ENCODE data around the gene CFAP410. TPM values are rescaled to one million over a fixed set of nuclear protein-coding genes. Genes with fewer than 3 reads are reported as not detected.

CFAP410 gene
- total and polyA plus RNA-seq, 10 donors: 26.2 to 79.8 (median 33.0) TPM

- no peaks in the 10 kb centered on the region for H3K9me3 ChIP-seq
- H3K4me3 ChIP-seq: no peak overlapping the region
- peaks cover 0 to 11% (median 0%) of the 10 kb centered on the region in 6 donors for H3K4me1 ChIP-seq
- WGBS, 5 donors: 92 to 94% (median 93%) methylated on average over 25 to 44 of the region's 44 CpGs
- no peak for DNase-seq
- peaks cover 0 to 92% (median 69%) of the 10 kb centered on the region in 6 donors for H3K36me3 ChIP-seq
- intact Hi-C loops (cut with DNase I; ENCODE audit: low total_unique reads): no loop called here
- H3K27me3 ChIP-seq (replicated peaks in 1 of 7): no peaks in the 10 kb centered on the region
- H3K27ac ChIP-seq: no peak overlapping the region
- TF ChIP-seq POLR2AphosphoS5 (IDR thresholded peaks at IDR 0.05): peak in 2 of 3 donors; percentile 19 to 27
- TF ChIP-seq CTCF (IDR thresholded peaks at IDR 0.05 in 8 of 11, conservative IDR thresholded peaks at IDR 0.05 in 3 of 11): no peak
Observed at GRCh38 chr21:44325386-44326271, 13.6 kb downstream of the CFAP410 start.

- Histone ChIP-seq H3K27me3 (replicated peaks in 1 of 7) (no peaks in the 10 kb centered on the region), H3K27ac (no peak overlapping the region), H3K9me3 (no peaks in the 10 kb centered on the region), H3K36me3 (peaks cover 0 to 92% (median 76%) of the 10 kb centered on the region in 6 donors), H3K4me1 (peaks cover 0 to 11% (median 0%) of the 10 kb centered on the region in 6 donors), H3K4me3 (no peak overlapping the region)
- TF ChIP-seq POLR2AphosphoS5 (IDR thresholded peaks at IDR 0.05) (peak in 1 of 3 donors; percentile 42), POLR2A (IDR thresholded peaks at IDR 0.05) (no peak), CTCF (IDR thresholded peaks at IDR 0.05 in 8 of 11, conservative IDR thresholded peaks at IDR 0.05 in 3 of 11) (no peak)
- intact Hi-C loops (cut with DNase I; ENCODE audit: low total_unique reads): no loop called here
- 91 to 100% (median 97%) methylated on average over 2 to 11 of the region's 11 CpGs for WGBS, 5 donors
- no peak for DNase-seq
Observed at GRCh38 chr21:44324854-44325107, 14.4 kb downstream of the CFAP410 start.

DNA sequence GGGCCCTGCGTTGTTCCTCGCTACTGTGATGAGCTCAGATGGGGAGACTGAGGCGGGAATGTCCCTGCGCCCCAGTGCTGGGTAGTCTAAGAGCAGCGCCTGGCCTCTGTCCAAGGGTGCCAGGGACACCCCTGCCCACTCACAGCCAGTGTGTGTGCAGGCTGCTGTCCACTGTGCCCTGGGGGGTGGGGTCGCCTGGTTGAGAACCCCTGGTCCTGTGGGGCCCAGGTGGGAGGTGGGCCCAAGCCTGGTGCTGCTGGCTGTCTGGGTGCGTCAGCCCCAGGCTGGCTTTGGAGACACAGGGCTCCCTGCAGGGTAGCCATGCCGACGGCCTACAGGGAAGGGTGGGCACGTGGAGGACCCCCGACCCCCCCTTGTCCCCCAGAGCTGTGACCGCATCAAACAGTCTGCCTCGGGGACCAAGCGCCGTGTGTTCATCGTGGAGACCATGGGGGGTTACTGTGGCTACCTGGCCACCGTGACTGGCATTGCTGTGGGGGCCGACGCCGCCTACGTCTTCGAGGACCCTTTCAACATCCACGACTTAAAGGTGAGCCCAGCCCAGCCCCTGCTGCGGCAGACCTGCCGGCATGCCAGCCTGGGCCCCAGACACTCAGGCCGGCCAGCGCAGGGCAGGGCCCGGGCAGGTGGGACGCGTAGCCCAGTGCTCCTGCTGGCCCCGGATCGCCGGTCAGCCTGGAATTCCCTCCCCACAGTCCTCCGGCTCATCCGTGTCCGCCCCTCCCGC is 14.9 kb downstream of the CFAP410 start:
- peaks cover 0 to 11% (median 0%) of the 10 kb centered on the region in 6 donors for H3K4me1 ChIP-seq
- intact Hi-C loops (cut with DNase I; ENCODE audit: low total_unique reads): no loop called here

DNA sequence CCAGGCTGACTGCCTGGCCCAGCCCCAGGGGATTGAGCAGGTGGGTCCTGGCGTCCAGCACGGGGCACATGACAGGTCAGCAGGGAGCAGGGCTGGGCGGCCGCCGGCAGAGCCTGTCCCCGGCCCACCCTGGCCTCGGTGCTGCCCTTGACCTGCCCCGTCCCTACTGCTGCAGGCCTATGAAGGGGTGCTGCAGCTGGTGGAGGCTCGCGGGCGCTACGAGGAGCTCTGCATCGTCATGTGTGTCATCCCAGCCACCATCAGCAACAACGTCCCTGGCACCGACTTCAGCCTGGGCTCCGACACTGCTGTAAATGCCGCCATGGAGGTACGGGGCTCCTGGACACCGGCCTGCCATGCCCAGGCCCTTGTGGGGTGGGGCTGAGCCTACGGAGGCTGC is 15.6 kb downstream of the CFAP410 start:
- no peak overlapping the region for H3K27ac ChIP-seq
- TF ChIP-seq POLR2AphosphoS5 (IDR thresholded peaks at IDR 0.05): peak in 2 of 3 donors; percentile 16 to 56
- no peak for TF ChIP-seq CTCF (IDR thresholded peaks at IDR 0.05 in 8 of 11, conservative IDR thresholded peaks at IDR 0.05 in 3 of 11)
- no peaks in the 10 kb centered on the region for H3K27me3 ChIP-seq (replicated peaks in 1 of 7)
- H3K9me3 ChIP-seq: no peaks in the 10 kb centered on the region
- H3K36me3 ChIP-seq: peaks cover 0 to 99% (median 87%) of the 10 kb centered on the region in 6 donors
- no peak for DNase-seq
- H3K4me1 ChIP-seq: peaks cover 0 to 11% (median 0%) of the 10 kb centered on the region in 6 donors
- intact Hi-C loops (cut with DNase I; ENCODE audit: low total_unique reads): no loop called here
- WGBS, 5 donors: 89 to 94% (median 91%) methylated on average over 8 to 20 of the region's 20 CpGs
- no peak overlapping the region for H3K4me3 ChIP-seq

More for the DNA sequence above, 14.9 kb downstream of the CFAP410 start:
- H3K9me3 ChIP-seq: no peaks in the 10 kb centered on the region
- no peak for TF ChIP-seq POLR2A (IDR thresholded peaks at IDR 0.05)
- peak in 1 of 3 donors; percentile 2 for TF ChIP-seq POLR2AphosphoS5 (IDR thresholded peaks at IDR 0.05)
- no peak for DNase-seq
- H3K27me3 ChIP-seq (replicated peaks in 1 of 7): no peaks in the 10 kb centered on the region
- H3K36me3 ChIP-seq: peaks cover 0 to 92% (median 81%) of the 10 kb centered on the region in 6 donors
- H3K4me3 ChIP-seq: no peak overlapping the region
- WGBS, 5 donors: 94 to 99% (median 95%) methylated on average over 13 to 37 of the region's 37 CpGs
- H3K27ac ChIP-seq: no peak overlapping the region

Measured in spleen (tissue), 11 donors.